ENCODE results near the gene EEF1AKMT2. TPM values are rescaled to one million over a fixed set of nuclear protein-coding genes. Genes with fewer than 3 reads are reported as not detected.

EEF1AKMT2 gene
- total and polyA plus RNA-seq, 2 of the 13 experiments (the other 11 are each of a cell fraction or from before 2014, with no cell fraction given), result 11.3 to 19.3 TPM

DNA sequence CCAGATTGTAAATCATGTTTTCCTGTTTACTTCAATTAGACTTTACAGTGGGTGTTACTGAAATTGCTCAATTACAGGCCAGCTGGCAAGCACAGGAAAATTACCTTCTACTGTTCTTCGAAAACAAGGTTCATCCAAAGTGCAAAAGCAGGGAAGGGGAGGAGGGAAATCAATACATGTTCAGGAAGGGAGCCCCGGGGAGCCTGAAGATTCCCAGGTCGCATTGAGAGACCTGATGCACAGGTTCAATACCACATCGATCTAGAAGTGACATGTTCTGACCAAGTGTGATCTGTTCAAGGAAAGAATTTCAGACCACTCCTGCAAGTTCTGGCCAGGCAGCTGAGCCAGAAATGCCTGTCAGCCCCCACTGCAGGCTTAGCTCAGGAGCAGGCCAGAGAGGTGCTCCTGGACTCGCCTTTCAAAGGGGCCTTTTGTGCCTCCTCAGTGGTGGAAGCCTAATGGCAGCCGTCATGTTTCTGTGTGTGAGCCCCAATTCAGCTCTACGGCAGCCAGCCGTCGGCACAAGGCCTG, 83.4 kb downstream of the EEF1AKMT2 start (continued):
- TF ChIP-seq SNRNP70 (IDR thresholded peaks at IDR 0.05; ENCODE audit: low read depth, low read length) (no peak), HOXA5 (CRISPR knock-in tag; IDR thresholded peaks at IDR 0.05) (no peak), ZNF225 (CRISPR knock-in tag; IDR thresholded peaks at IDR 0.05) (no peak), ZNF10 (CRISPR knock-in tag; IDR thresholded peaks at IDR 0.05; ENCODE audit: borderline replicate concordance, low read depth) (no peak), ZNF446 (CRISPR knock-in tag; IDR thresholded peaks at IDR 0.05) (no peak), ZMYM2 (CRISPR knock-in tag; IDR thresholded peaks at IDR 0.05) (no peak), NFE2L2 (IDR thresholded peaks at IDR 0.05; ENCODE audit: low read length) (no peak), HMG20A (CRISPR knock-in tag; IDR thresholded peaks at IDR 0.05; ENCODE audit: borderline replicate concordance) (peak; percentile 38; the same call in 1 of the 2 replicates), BORCS8-MEF2B (CRISPR knock-in tag; IDR thresholded peaks at IDR 0.05) (no peak), ZNF207 (IDR thresholded peaks at IDR 0.05; ENCODE audit: borderline replicate concordance) (no peak), PCBP1 (IDR thresholded peaks at IDR 0.05; ENCODE audit: borderline replicate concordance, low read depth, low read length) (no peak), JUNB (CRISPR knock-in tag; IDR thresholded peaks at IDR 0.05; ENCODE audit: borderline replicate concordance) (peak; percentile 20; the same call in 1 of the 2 replicates), FOXA3 (CRISPR knock-in tag; IDR thresholded peaks at IDR 0.05) (peak; percentile 76), DPF2 (CRISPR knock-in tag; IDR thresholded peaks at IDR 0.05; ENCODE audit: borderline replicate concordance, low read depth) (peak; percentile 70), CBX5 (CRISPR knock-in tag; IDR thresholded peaks at IDR 0.05; ENCODE audit: borderline replicate concordance) (no peak), ERF (CRISPR knock-in tag; IDR thresholded peaks at IDR 0.05) (peak; percentile 58; the same call in 1 of the 2 replicates), SIX1 (CRISPR knock-in tag; IDR thresholded peaks at IDR 0.05; ENCODE audit: borderline replicate concordance) (no peak), ZSCAN9 (CRISPR knock-in tag; IDR thresholded peaks at IDR 0.05; ENCODE audit: borderline replicate concordance) (no peak), SMAD9 (CRISPR knock-in tag; IDR thresholded peaks at IDR 0.05) (no peak), ARNT2 (CRISPR knock-in tag; IDR thresholded peaks at IDR 0.05; ENCODE audit: low read depth) (no peak), SETDB1 (CRISPR knock-in tag; IDR thresholded peaks at IDR 0.05; ENCODE audit: borderline replicate concordance) (no peak), RBM39 (IDR thresholded peaks at IDR 0.05; ENCODE audit: low read depth, low read length, poor library complexity, severe bottlenecking) (no peak), RARA (CRISPR knock-in tag; IDR thresholded peaks at IDR 0.05) (peak; percentile 100), SMARCE1 (IDR thresholded peaks at IDR 0.05; ENCODE audit: borderline replicate concordance) (no peak), SMAD3 (CRISPR knock-in tag; IDR thresholded peaks at IDR 0.05) (peak; percentile 39; the same call in 1 of the 2 replicates), ELF3 (CRISPR knock-in tag; IDR thresholded peaks at IDR 0.05) (peak; percentile 68), ZNF816 (CRISPR knock-in tag; IDR thresholded peaks at IDR 0.05; ENCODE audit: borderline replicate concordance) (no peak; the same call in 1 of the 2 replicates), SAFB2 (CRISPR knock-in tag; IDR thresholded peaks at IDR 0.05; ENCODE audit: borderline replicate concordance, low read depth) (no peak)
- TF ChIP-seq, protein P1, sequence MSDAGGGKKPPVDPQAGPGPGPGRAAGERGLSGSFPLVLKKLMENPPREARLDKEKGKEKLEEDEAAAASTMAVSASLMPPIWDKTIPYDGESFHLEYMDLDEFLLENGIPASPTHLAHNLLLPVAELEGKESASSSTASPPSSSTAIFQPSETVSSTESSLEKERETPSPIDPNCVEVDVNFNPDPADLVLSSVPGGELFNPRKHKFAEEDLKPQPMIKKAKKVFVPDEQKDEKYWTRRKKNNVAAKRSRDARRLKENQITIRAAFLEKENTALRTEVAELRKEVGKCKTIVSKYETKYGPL (CRISPR knock-in tag; IDR thresholded peaks at IDR 0.05), result no peak
- TF ChIP-seq, protein P2, sequence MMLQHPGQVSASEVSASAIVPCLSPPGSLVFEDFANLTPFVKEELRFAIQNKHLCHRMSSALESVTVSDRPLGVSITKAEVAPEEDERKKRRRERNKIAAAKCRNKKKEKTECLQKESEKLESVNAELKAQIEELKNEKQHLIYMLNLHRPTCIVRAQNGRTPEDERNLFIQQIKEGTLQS (CRISPR knock-in tag; IDR thresholded peaks at IDR 0.05), result no peak
- TF ChIP-seq, protein P3, sequence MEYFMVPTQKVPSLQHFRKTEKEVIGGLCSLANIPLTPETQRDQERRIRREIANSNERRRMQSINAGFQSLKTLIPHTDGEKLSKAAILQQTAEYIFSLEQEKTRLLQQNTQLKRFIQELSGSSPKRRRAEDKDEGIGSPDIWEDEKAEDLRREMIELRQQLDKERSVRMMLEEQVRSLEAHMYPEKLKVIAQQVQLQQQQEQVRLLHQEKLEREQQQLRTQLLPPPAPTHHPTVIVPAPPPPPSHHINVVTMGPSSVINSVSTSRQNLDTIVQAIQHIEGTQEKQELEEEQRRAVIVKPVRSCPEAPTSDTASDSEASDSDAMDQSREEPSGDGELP (IDR thresholded peaks at IDR 0.05; ENCODE audit: borderline replicate concordance, low read depth), result peak; percentile 96
